BLaER1 (cell line): ENCODE measurements around the gene DDX31.

ENCODE experiments used
- H3K27ac ChIP-seq: shearing (Covaris generic); formaldehyde crosslinking; 2 replicates; pipeline ENCODE4 v1.8.1; 2022
- H3K27me3 ChIP-seq: shearing (Covaris generic); formaldehyde crosslinking; 2 replicates; pipeline ENCODE4 v1.8.1; 2022
- H3K36me3 ChIP-seq: shearing (Covaris generic); formaldehyde crosslinking; 2 replicates; pipeline ENCODE4 v1.8.1; 2022
- H3K4me1 ChIP-seq: shearing (Covaris generic); formaldehyde crosslinking; 2 replicates; pipeline ENCODE4 v1.8.1; 2022
- H3K4me2 ChIP-seq: shearing (Covaris generic); formaldehyde crosslinking; 2 replicates; pipeline ENCODE4 v1.8.1; 2022
- H3K4me3 ChIP-seq: shearing (Covaris generic); formaldehyde crosslinking; 2 replicates; pipeline ENCODE4 v1.8.1; 2022
- H3K9ac ChIP-seq: shearing (Covaris generic); formaldehyde crosslinking; 2 replicates; pipeline ENCODE4 v1.8.1; 2022
- H3K9me3 ChIP-seq: shearing (Covaris generic); formaldehyde crosslinking; 2 replicates; pipeline ENCODE4 v1.8.1; 2022
- H4K20me1 ChIP-seq: shearing (Covaris generic); formaldehyde crosslinking; 2 replicates; pipeline ENCODE4 v1.8.1; 2022
- Cebpa-rat ChIP-seq: shearing (Covaris generic); IDR thresholded peaks from 2 replicates; pipeline ENCODE4 v1.8.1; 2022

Gene DDX31

GRCh38 chr9:132590318-132591182, 79.2 kb downstream of the DDX31 start:
- Histone ChIP-seq H3K4me2 (no peak overlapping the region), H3K9ac (no peak overlapping the region), H3K27ac (no peak overlapping the region), H4K20me1 (peaks cover 95% of the 10 kb centered on the region), H3K4me3 (no peak overlapping the region), H3K27me3 (peaks cover 78% of the 10 kb centered on the region), H3K9me3 (no peaks in the 10 kb centered on the region; the same call in 1 of the 2 replicates), H3K4me1 (no peaks in the 10 kb centered on the region), H3K36me3 (peaks cover 24% of the 10 kb centered on the region)
- TF ChIP-seq Cebpa-rat = no peak

- Histone ChIP-seq H3K9ac (no peak overlapping the region), H3K27ac (no peak overlapping the region)
These were observed 79.8 kb downstream of the DDX31 start for GRCh38 chr9:132590037-132590317.

GRCh38 chr9:132589148-132590036, 80.4 kb downstream of the DDX31 start:
- Histone ChIP-seq H3K27me3 (peaks cover 89% of the 10 kb centered on the region), H4K20me1 (peaks cover 95% of the 10 kb centered on the region), H3K4me1 (no peaks in the 10 kb centered on the region), H3K27ac (no peak overlapping the region), H3K9me3 (no peaks in the 10 kb centered on the region; the same call in 1 of the 2 replicates), H3K4me3 (no peak overlapping the region), H3K36me3 (peaks cover 13% of the 10 kb centered on the region), H3K9ac (no peak overlapping the region), H3K4me2 (no peak overlapping the region)
- TF ChIP-seq Cebpa-rat = no peak

More at GRCh38 chr9:132590037-132590317, 79.8 kb downstream of the DDX31 start:
- H3K4me2 ChIP-seq = no peak overlapping the region
- H3K9me3 ChIP-seq = no peaks in the 10 kb centered on the region; the same call in 1 of the 2 replicates
- peaks cover 95% of the 10 kb centered on the region for H4K20me1 ChIP-seq
- H3K4me1 ChIP-seq = no peaks in the 10 kb centered on the region
- peaks cover 83% of the 10 kb centered on the region for H3K27me3 ChIP-seq
- no peak overlapping the region for H3K4me3 ChIP-seq
- TF ChIP-seq Cebpa-rat = no peak
- H3K36me3 ChIP-seq = peaks cover 19% of the 10 kb centered on the region

- H3K27me3 ChIP-seq = peaks cover 97% of the 10 kb centered on the region
- no peaks in the 10 kb centered on the region for H3K4me1 ChIP-seq
- H3K36me3 ChIP-seq = peaks cover 7% of the 10 kb centered on the region
- H4K20me1 ChIP-seq = peaks cover 98% of the 10 kb centered on the region
- no peaks in the 10 kb centered on the region; the same call in 1 of the 2 replicates for H3K9me3 ChIP-seq
- no peak overlapping the region for H3K4me2 ChIP-seq
- no peak overlapping the region for H3K9ac ChIP-seq
- no peak for TF ChIP-seq Cebpa-rat
- H3K4me3 ChIP-seq = no peak overlapping the region
- no peak overlapping the region for H3K27ac ChIP-seq
These were observed 81.2 kb downstream of the DDX31 start for GRCh38 chr9:132588501-132589147.

- Histone ChIP-seq H3K4me2 (no peak overlapping the region), H3K9ac (no peak overlapping the region), H4K20me1 (peaks cover 98% of the 10 kb centered on the region), H3K36me3 (peaks cover 2% of the 10 kb centered on the region; the same call in 1 of the 2 replicates), H3K4me1 (no peaks in the 10 kb centered on the region), H3K27ac (no peak overlapping the region), H3K9me3 (no peaks in the 10 kb centered on the region; the same call in 1 of the 2 replicates), H3K4me3 (no peak overlapping the region), H3K27me3 (peaks cover 98% of the 10 kb centered on the region)
- no peak for TF ChIP-seq Cebpa-rat
These were observed 81.7 kb downstream of the DDX31 start for GRCh38 chr9:132588098-132588497.

GRCh38 chr9:132587592-132587955, 82.2 kb downstream of the DDX31 start:
- H4K20me1 ChIP-seq = peaks cover 97% of the 10 kb centered on the region
- H3K4me3 ChIP-seq = no peak overlapping the region
- no peak overlapping the region for H3K4me2 ChIP-seq
- peaks cover 100% of the 10 kb centered on the region for H3K27me3 ChIP-seq
- TF ChIP-seq Cebpa-rat = no peak
- no peaks in the 10 kb centered on the region; the same call in 1 of the 2 replicates for H3K9me3 ChIP-seq
- no peaks in the 10 kb centered on the region for H3K4me1 ChIP-seq
- no peak overlapping the region for H3K9ac ChIP-seq
- no peaks in the 10 kb centered on the region for H3K36me3 ChIP-seq
- H3K27ac ChIP-seq = no peak overlapping the region

- Histone ChIP-seq H3K27ac (no peak overlapping the region), H3K4me1 (no peaks in the 10 kb centered on the region), H3K36me3 (no peaks in the 10 kb centered on the region), H3K27me3 (peaks cover 100% of the 10 kb centered on the region), H3K4me2 (no peak overlapping the region), H4K20me1 (peaks cover 96% of the 10 kb centered on the region), H3K9ac (no peak overlapping the region), H3K9me3 (no peaks in the 10 kb centered on the region; the same call in 1 of the 2 replicates), H3K4me3 (no peak overlapping the region)
- no peak for TF ChIP-seq Cebpa-rat
These were observed 82.8 kb downstream of the DDX31 start for GRCh38 chr9:132586830-132587591.

GRCh38 chr9:132585954-132586829, 83.6 kb downstream of the DDX31 start:
- H3K4me2 ChIP-seq = no peak overlapping the region
- H3K9ac ChIP-seq = no peak overlapping the region
- no peak overlapping the region for H3K27ac ChIP-seq
- H3K27me3 ChIP-seq = peaks cover 100% of the 10 kb centered on the region
- no peaks in the 10 kb centered on the region for H3K36me3 ChIP-seq
- no peaks in the 10 kb centered on the region; the same call in 1 of the 2 replicates for H3K9me3 ChIP-seq
- peaks cover 7% of the 10 kb centered on the region for H3K4me1 ChIP-seq
- no peak for TF ChIP-seq Cebpa-rat
- no peak overlapping the region for H3K4me3 ChIP-seq
- H4K20me1 ChIP-seq = peaks cover 96% of the 10 kb centered on the region
